Right renal pelvis (tissue), 4 donors: ENCODE results near the gene METTL15. TPM values are rescaled to one million over a fixed set of nuclear protein-coding genes. Genes with fewer than 3 reads are reported as not detected.
"Not testable (repeated sequence)": the region's sequence is repeated elsewhere in the genome, so short reads cannot be mapped to it uniquely, and the experiment has no call there.

Experiments
- DNase-seq, 4 donors: peaks; one replicate each; pipeline ENCODE4 v3.0.0-alpha.2; 2013; ENCODE audit warnings: low read depth in 4 of 4, low spot score in 3 of 4, missing footprints in 1 of 4
- polyA plus RNA-seq, 4 donors: library from polyadenylated mRNA; unstranded; fragments of 120-200 nt; gene quantifications; one replicate each; pipeline ENCODE4 v1.2.1, GENCODE V29; 2013; ENCODE audit not compliant: insufficient read length in 4 of 4

METTL15 gene
- polyA plus RNA-seq, 4 donors, result 16.9 to 23.3 (median 20.8) TPM

GRCh38 chr11:28274216-28274615, 166.0 kb downstream of the METTL15 start:
- DNase-seq, result no peak

- no peak for DNase-seq
These were observed 176.0 kb downstream of the METTL15 start for GRCh38 chr11:28284196-28284595.

- DNase-seq, result no peak
These were observed 181.3 kb downstream of the METTL15 start for GRCh38 chr11:28289444-28289843.

GRCh38 chr11:28290995-28291394, 182.8 kb downstream of the METTL15 start:
- not testable (repeated sequence) for DNase-seq

GRCh38 chr11:28296426-28296825, 188.2 kb downstream of the METTL15 start:
- no peak for DNase-seq

- no peak for DNase-seq
These were observed 190.0 kb downstream of the METTL15 start for GRCh38 chr11:28298209-28298608.

GRCh38 chr11:28303477-28304191, 195.4 kb downstream of the METTL15 start:
- DNase-seq, result no peak

GRCh38 chr11:28315440-28315839, 207.3 kb downstream of the METTL15 start:
- no peak for DNase-seq

- no peak for DNase-seq
These were observed 210.7 kb downstream of the METTL15 start for GRCh38 chr11:28318871-28319270.

GRCh38 chr11:28323621-28324020, 215.4 kb downstream of the METTL15 start:
- peak in 3 of 4 donors; percentile 16 to 30 (median 24) for DNase-seq

GRCh38 chr11:28332393-28332792, 224.2 kb downstream of the METTL15 start:
- DNase-seq, result not testable (repeated sequence)

- DNase-seq, result no peak
These were observed 229.5 kb downstream of the METTL15 start for GRCh38 chr11:28337701-28338100.

- DNase-seq, result no peak
These were observed 230.2 kb downstream of the METTL15 start for GRCh38 chr11:28338371-28338770.

- DNase-seq, result no peak
These were observed 231.3 kb downstream of the METTL15 start for GRCh38 chr11:28339488-28339887.

GRCh38 chr11:28342716-28343115, 234.5 kb downstream of the METTL15 start:
- no peak for DNase-seq

- DNase-seq, result no peak
These were observed 235.4 kb downstream of the METTL15 start for GRCh38 chr11:28343304-28344233.

GRCh38 chr11:28346209-28346608, 238.0 kb downstream of the METTL15 start:
- DNase-seq, result no peak

GRCh38 chr11:28346721-28347120, 238.5 kb downstream of the METTL15 start:
- no peak for DNase-seq

- no peak for DNase-seq
These were observed 239.2 kb downstream of the METTL15 start for GRCh38 chr11:28347371-28347770.

- no peak for DNase-seq
These were observed 242.0 kb downstream of the METTL15 start for GRCh38 chr11:28350216-28350615.

- no peak for DNase-seq
These were observed 245.8 kb downstream of the METTL15 start for GRCh38 chr11:28353991-28354390.
